ENCODE data around the gene SAPCD1. TPM values are rescaled to one million over a fixed set of nuclear protein-coding genes. Genes with fewer than 3 reads are reported as not detected.

Gene SAPCD1
- total RNA-seq = 0.78 and 0.92 TPM in 2 replicates

DNA sequence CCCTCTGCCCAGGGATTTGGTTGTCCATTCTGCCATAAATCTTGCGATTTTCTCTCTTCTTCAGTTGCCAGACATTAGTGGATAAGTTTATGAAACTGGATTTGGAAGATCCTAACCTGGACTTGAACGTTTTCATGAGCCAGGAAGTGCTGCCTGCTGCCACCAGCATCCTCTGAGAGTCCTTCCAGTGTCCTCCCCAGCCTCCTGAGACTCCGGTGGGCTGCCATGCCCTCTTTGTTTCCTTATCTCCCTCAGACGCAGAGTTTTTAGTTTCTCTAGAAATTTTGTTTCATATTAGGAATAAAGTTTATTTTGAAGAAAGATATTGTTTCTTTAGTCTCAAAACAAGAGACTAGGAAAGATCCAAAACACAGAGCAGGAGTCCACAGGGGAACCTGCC is at the start of gene SAPCD1:
TSS of gene SAPCD1 (plus strand) at position 301 of the 400 bp plus-strand sequence. CDS start 399 bp downstream, outside the sequence.
- DNase-seq (ENCODE audit: low read depth, low spot score) = no peak

DNA sequence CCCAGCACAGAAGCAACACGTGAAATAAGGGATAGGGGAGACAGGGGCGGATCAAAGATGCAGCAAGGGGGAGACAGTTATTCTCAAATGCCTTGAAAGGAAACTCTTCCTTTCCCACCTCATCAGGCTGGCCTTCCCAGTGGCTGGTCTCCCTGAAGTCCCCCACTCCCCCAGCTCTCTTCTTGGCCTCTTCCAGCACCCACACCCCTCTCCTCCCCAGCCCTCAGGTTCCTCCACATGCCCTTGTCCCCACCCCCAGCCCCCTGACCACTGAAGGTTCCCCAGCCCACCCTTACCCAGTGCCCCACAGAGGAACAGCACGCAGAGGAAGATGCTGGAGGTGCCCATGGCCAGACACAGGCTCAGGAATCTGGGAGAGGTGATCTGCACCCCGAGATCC is 49.0 kb upstream of the SAPCD1 start:
- no peak for DNase-seq (ENCODE audit: low read depth, low spot score)

DNA sequence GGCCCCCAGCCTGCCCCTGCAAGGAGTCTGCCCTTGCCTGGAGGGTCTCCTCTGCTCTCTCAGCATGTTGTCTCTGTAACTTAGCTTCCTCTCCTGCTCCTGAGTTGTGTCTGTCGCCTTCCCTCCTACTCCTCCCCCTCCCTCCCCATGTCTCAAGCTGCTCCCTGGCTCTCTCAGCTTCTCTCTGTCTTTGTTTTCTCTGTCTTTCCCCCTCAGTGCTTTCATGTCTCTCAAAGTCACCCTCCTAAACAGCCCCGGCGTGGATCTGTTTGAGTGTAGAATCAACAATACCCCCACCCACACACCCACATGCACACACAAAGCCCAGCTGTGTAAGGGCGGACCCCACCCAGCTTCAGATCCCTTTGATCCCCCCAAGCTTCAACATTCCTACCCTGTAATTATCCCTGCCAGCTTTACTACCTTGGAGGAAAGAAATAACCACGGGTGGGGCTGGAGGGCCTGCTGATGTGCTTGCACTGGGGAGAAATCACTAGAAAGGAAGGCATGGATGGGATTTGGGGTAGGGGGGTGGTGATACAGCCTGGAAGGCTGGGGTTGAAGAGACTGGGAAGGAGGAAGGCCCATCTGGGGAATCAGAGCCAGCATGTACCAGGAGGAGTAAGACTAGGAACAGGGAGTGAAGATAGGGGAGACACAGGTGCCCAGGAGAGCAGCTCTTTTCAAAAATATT is 48.3 kb upstream of the SAPCD1 start:
- DNase-seq (ENCODE audit: low read depth, low spot score) = no peak

DNA sequence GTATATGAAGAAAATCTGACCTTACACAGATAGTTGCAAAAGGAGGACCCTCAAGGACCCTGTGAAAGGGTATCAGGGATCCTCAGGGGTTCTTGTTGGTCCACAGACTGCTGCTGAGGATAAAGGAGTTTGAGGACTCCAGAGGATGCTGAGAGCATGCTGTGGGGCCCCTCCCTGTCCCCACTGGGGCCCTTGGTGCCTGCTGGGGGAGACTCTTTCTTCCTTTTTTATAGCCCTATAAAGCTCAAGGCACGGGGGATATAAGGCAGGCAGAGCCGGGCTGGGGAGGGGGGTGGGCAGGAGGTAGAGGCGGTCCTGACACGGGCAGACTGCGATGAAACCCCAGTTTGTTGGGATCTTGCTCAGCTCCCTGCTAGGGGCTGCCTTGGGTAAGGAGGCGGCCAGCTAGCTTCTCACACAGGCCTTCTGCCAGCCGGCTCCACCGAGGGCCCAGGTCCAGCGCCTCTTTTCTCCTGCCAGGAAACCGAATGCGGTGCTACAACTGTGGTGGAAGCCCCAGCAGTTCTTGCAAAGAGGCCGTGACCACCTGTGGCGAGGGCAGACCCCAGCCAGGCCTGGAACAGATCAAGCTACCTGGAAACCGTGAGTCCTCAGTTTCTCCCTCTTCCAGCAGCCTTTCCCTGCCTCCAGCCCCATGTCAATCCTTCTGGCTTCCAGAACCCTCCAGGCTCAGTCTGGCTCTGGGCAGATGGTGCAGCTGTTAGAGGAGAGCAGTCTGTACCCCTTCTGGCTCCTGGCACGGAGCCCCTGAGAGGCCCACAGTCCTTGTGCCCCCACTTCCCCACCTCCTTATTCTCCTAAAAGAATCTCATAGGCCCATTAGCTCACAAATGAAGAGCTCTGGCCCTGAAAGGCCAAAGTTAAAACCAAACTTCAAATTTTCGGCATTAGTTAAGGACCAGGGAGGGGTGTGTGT is 47.2 kb upstream of the SAPCD1 start, which contains the start of gene LY6G6D:
TSS of gene LY6G6D (plus strand) at position 327 of the 937 bp plus-strand sequence. CDS start at position 335, 8 bp downstream.
- DNase-seq (ENCODE audit: low read depth, low spot score) = no peak

DNA sequence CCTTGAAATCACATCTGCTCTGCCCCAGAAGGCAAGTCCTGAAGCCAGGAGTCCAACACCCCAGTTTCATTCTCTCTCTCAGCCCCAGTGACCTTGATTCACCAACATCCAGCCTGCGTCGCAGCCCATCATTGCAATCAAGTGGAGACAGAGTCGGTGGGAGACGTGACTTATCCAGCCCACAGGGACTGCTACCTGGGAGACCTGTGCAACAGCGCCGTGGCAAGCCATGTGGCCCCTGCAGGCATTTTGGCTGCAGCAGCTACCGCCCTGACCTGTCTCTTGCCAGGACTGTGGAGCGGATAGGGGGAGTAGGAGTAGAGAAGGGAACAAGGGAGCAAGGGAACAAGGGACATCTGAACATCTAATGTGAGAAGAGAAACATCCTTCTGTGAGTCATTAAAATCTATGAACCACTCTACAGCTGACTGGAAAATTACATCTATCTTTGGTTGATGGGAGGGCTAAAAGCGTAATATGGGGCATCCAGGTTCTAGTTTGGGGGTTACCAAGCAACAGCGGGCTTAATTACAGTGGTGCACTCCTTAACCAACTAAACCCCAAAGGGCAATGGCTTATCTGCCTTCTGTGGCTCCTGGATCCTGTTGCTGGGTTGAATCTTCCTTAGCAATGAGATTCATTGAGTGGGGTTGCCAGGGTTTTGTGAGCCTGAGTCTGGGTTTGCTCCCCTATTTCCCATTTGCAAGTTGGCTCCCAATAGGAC is 44.8 kb upstream of the SAPCD1 start:
- DNase-seq (ENCODE audit: low read depth, low spot score) = no peak

DNA sequence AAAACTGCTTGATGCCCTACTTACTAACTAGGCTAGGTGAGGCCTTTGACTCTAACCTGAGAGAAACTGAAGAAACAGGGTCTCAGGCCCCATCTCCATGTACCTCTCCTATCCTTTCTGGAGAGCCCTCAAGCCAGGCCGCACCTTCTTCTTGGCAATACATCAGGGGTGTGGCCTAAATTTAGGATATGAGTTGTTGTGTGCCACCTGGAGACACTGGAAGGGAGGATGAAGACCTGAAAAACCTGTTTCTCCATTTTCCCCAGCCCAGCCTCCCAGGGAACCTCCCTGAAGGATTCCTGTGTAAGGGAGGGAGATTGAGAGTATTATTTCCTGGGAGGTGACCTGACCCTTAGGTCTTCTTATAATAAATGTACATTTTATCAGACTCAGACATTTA is 44.2 kb upstream of the SAPCD1 start:
- no peak for DNase-seq (ENCODE audit: low read depth, low spot score)

DNA sequence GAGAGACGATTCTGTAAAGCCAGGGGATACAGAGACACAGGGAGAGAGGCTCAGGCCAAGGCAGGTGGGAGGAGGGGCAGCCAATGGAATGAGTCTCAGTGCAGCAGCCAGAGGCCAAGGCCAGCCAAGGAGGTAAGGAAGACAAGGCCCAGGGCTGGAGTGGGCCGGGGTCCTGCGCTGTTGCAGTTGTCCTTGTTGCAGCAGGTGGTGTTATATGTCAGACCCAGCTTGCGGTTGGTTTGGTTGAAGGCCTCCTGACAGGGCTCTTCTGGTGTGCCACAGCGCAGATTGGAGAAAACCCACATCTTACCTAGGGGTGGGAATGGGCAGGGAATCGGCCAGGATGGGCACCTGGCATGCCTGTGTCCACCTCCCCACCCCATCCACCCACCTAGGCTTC is 43.5 kb upstream of the SAPCD1 start:
- no peak for DNase-seq (ENCODE audit: low read depth, low spot score)

DNA sequence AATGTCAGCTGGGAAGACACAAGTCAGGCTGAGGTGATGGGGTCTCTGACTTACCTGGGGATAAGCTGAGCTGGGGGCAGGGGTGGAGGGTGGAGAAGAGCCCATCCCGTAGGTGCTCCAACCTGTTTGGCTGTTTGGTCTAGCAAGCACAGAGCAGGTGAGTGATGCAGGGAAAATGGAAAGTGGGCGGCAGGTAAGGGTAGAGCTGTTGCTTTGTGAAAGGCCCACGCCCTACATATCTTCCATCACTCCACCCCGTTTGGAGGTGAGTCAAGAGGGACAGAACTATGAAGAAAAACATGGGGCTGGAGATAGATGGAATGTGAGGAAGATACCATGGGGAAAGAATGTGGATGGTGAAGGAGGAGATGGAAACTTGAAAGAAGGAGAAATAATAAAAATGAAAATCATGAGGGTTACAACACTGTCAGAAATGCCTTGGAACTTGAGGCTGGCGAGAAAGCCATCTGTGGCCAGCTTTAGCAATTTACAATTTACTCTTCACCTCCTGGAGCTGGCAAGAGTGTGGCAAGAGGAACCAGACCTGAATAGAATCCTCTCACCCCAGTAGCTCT is 42.2 kb upstream of the SAPCD1 start:
- no peak for DNase-seq (ENCODE audit: low read depth, low spot score)

DNA sequence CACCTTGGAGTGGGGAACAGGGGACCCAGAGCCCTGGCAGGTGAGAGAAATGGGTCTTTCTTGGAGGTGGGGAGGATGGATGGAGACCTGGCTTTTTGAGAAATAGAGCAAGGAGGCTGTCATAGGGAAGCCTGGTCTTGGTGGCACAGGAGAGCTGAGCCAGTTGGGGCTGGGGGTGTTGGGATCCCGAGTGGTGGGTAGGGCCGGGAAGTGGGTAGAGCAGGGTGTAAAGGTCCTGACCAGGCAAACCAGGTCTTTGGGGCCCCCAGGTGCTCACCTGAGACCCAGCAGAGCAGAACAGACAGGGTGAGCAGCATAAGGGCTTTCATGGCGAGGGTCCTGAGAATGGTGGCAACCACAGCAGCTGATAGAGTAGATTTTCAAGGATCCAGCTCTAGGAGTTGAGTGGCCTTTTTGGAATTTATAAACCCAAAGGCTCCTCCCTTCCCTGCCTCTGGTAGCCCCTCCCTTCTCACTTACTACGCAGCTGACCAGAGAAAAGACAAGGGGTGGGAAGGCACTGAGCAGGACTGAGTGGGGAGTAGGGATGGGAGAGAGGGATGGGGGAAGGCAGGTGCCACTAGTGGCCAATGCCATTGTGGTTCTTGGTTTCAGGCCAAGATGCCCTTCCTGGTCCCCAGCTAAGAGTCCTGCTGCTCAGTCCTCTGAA is 41.0 kb upstream of the SAPCD1 start, which contains the start of gene LY6G6C:
TSS of gene LY6G6C (minus strand) at position 396 of the 670 bp plus-strand sequence. CDS start at position 329, 67 bp downstream.
- DNase-seq (ENCODE audit: low read depth, low spot score) = no peak

DNA sequence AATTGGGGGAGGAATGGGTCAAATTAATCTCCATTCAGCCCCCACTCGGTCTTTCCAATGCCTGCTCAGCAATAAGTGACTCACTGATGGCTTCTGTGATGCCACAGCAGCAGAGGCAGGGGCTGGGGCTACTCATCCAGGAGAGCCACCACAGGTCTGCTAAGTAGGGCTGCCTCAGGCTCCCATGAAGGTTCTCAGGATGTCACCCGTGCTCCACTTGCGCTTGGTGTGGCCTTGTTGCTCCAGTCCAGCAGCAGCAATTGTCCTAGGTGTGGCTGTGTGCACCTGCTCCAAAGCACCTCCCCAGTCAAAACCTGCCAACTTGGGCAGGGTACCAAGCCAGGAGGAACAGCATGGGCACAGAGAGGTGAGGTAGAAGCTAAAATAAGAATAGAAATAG is 40.3 kb upstream of the SAPCD1 start:
- DNase-seq (ENCODE audit: low read depth, low spot score) = no peak

DNA sequence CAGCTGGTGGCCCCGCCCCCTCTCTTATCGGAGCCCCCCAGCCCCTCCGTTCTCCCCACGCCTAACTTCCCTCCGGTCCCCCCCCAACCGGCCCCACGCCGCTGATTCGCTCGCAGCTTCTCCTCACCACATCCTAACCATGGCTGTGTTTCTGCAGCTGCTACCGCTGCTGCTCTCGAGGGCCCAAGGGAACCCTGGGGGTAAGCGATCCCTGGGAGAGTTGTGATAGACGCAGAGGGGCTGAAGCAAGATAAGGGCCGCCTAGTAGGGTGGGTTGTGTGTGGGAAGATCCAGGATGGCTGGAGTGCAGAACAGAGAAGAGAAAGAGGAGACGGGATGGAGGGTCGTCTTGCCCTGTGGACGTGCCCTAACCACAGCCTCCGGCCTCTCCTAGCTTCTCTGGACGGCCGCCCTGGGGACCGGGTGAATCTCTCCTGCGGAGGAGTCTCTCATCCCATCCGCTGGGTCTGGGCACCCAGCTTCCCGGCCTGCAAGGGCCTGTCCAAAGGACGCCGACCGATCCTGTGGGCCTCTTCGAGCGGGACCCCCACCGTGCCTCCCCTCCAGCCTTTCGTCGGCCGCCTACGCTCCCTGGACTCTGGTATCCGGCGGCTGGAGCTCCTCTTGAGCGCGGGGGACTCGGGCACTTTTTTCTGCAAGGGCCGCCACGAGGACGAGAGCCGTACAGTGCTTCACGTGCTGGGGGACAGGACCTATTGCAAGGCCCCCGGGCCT is 39.0 kb upstream of the SAPCD1 start, which contains the start of gene MPIG6B:
TSS of gene MPIG6B (plus strand) at position 129 of the 735 bp plus-strand sequence. CDS start at position 140, 11 bp downstream.
- DNase-seq (ENCODE audit: low read depth, low spot score) = no peak

DNA sequence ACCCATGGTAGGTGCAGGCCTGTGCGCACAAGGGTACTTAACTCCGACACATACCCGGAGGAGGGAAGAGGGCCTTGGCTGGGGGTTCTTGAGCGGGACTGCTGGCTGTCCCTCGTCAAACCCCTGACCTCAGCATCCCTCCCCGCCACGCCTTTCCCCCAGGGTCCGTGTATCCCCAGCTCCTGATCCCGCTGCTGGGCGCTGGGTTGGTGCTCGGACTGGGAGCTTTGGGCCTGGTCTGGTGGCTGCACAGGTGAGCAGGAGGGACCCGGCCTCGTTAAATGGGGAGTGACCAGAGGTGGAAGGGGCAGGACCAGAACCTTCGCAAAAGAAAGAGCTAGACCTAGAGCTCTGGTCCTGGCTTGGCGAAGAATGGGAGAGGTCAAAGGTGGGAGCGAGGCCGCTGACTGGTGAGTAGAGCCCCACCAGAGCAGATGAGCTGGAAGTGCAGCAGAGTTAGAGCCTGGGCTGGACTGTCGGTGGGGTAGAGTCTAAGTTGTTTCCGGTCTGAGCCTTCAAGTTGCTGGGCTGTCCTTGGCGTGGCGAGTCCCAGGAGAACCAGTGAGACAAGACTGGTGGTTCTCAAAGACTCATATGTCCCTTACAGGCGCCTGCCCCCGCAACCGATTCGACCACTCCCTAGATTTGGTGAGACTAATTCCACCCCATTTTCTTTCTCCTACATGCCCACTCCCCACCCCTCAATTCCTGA is 38.3 kb upstream of the SAPCD1 start:
- DNase-seq (ENCODE audit: low read depth, low spot score) = no peak

DNA sequence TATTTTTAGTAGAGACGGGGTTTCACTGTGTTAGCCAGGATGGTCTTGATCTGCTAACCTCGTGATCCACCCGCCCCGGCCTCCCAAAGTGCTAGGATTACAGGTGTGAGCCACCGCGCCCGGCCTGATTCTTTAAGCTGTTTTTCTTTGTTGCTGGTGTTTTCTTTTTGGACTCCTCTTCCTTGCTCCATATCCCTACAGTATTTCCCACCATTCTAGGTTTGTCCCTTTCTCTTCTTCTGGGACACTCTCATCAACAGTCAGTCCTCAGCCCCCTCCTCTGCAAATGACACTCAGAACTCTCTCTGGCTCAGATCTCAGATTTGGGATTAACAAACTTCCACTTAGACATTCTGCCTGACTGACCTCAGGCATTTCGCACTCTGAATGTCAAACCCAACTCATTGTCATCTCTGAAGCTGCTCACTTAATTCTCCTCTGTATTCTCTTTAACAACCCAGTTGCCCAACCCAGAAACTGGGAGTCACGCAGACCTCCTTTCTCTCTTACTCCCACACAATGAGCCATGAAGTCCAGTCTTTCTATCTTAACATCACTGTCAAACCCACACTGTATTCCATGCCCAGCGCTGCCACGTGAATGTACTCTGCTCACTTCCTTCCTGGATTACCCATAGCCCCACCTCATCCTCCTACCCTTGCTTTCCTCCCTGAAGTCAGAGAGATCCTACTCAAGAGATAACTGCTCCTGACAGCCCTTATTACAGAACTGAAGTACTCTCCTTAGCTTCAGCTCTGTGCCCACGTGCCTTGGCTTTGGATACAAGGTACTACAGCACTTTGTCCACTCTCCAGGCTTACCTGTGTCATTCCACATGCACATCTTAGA is 36.7 kb upstream of the SAPCD1 start:
- DNase-seq (ENCODE audit: low read depth, low spot score) = no peak

DNA sequence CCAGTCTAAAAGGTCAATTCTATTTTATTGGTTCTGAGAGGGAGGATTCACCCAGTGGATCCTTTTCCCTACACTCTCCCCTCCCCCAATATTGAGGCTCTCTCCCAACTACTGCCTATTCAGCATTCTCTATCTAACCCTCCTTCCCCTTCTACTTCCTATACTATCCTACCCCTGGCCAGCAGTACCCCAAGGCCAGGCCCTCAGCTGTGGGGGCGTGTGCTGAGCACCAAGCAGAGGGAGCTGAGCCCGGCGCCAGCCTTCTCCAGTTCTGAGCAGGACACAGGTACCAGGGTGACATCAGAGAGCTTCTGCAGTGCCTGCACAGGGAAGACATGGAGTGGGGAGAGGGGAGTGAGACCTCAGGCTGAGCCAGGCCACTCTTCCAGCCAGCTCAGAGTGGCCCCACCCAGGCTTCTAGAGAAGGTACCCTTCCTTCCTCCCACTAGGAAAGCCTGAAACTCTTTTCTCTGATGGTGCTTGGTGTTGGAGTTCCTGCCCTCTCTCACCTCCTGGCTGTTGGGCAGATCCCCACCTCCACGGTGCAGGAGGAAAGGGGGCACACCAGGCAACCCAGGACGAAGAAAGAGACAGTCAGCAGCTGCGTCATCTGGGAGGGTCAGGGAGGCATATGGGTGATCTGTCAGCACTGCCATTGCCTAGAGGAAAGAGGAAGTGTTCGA is 35.3 kb upstream of the SAPCD1 start:
- no peak for DNase-seq (ENCODE audit: low read depth, low spot score)

DNA sequence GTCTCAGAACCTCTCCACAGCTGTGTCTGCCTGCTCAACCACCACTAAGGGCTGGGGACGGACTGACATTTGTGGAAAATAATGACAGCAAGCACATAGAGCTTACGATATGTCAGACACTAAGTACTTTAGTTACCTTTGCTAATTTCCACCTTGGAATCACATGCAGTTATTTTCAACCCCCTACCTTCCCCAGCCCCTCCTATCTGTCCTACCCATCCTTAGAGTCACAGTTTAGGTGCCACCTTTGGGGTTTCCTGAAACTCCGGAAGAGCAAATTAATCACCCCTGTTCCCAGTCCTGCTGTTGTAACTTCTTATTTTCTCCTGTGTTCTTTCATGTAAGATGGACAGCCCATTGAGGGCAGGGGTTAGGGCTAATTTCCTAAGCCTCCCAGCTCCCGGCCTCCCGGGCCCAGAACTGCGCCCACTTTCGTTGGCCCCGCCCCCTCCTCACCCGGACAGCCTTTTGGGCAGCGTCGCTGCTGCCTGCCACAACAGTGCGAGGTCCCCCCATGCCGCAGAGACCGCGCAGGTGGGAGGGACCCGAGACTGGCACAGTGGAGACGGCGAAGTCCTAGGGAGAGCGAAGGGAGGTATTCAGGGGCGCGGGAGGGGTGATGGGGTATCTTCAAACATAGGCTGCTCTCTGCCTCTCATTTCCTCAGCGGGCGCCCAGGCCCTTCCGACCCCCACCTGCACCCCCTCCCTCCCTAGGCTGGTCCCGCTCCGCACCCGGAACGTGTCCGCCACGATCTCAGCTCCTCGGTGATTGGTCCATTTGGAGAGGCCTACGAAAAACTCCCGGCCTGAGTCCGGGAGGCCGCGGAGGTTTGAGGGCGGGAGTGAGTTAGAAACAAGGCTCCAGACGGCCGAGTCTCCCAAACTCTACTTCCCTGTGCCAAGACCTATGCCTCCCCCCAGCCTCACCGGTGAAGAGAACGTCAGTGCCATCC is 34.5 kb upstream of the SAPCD1 start:
- DNase-seq (ENCODE audit: low read depth, low spot score) = no peak

DNA sequence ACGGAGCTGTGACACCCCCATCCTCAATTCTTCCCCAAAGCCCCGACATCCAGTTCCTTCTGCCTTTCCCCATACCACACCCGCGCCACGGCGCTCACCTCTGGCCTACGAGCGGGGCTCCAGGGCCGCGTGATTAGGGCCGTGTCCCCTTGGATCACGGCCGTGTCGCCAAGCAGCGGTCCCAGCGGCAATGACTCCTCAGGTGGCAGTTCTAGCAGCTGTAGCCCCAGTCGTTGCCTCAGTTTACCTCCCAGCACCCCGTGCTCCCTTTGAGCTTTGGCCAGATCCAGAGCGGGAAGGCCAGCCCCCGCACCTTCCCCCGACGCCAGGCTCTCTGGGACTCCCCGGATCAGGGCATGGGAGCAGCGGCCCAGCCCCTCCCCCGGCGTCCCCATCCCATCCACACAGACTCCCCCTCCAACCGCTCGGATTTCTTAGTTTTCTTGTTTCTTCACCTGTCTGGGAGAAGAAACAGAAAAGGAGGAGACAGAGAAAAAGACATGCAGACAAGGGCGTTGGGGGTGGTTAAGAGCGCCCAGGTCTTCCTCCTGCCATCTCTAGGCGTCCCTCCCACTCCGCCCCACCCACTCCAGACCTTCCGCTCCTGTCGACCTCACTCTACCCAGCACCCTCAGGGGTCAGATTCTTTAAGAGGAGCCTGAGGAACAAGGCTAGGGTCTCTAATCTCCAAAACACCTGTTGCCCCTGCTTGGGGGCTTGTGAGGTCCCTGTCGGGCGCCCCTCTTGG is 33.5 kb upstream of the SAPCD1 start, which contains the start of gene DDAH2:
TSS of gene DDAH2 (minus strand) at position 533 of the 748 bp plus-strand sequence. CDS start at position 395, 138 bp downstream.
- no peak for DNase-seq (ENCODE audit: low read depth, low spot score)
